CD4-positive, alpha-beta T cell (primary cell): ENCODE measurements around the gene PAPOLA. TPM values are rescaled to one million over a fixed set of nuclear protein-coding genes. Genes with fewer than 3 reads are reported as not detected.

ENCODE experiments used
- ATAC-seq: fragments of 200-7000 bp; cut with Tn5 transposase; one replicate; pipeline ENCODE4 v1.10.0; 2022; ENCODE audit warnings: mild to moderate bottlenecking; ENCODE audit not compliant: poor library complexity
- CTCF ChIA-PET: fragments of 350-600 bp; sonication (Branson Sonifier 250); formaldehyde crosslinking; loops from one replicate; lab custom pipeline; 2021; ENCODE audit warnings: antibody characterized with exemption, inconsistent platforms; lab: Charles Lee
- POLR2A ChIA-PET: fragments of 350-600 bp; sonication (Branson Sonifier 250); formaldehyde crosslinking; loops from one replicate; lab custom pipeline; 2021; ENCODE audit warnings: antibody characterized with exemption, inconsistent platforms; lab: Charles Lee
- DNase-seq, 14 experiments: peaks; one replicate each; pipeline ENCODE4 v3.0.0-alpha.2; 2013 to 2020; ENCODE audit warnings: mixed read lengths in 2 of 14
- H3K27ac ChIP-seq, 2 donors: one replicate each; pipeline versions ENCODE4 v1.5.1 to v1.7.0; 2013; ENCODE audit warnings: low read length in 2 of 2, low read depth in 1 of 2, mild to moderate bottlenecking in 1 of 2
- H3K27me3 ChIP-seq, 2 experiments: 1 replicate in 1 of 2; 2 replicates in 1 of 2; pipeline versions ENCODE4 v1.6.1 to v1.7.0; 2013; ENCODE audit warnings: low read length in 2 of 2, control low read depth in 1 of 2, mild to moderate bottlenecking in 1 of 2, moderate library complexity in 1 of 2; ENCODE audit not compliant: insufficient read depth in 2 of 2, control insufficient read depth in 1 of 2
- H3K36me3 ChIP-seq: one replicate; pipeline ENCODE4 v1.6.1; 2013; ENCODE audit warnings: low read length, control low read depth; ENCODE audit not compliant: insufficient read depth
- H3K4me1 ChIP-seq: one replicate; pipeline ENCODE4 v1.6.1; 2013; ENCODE audit warnings: low read length, control low read depth; ENCODE audit not compliant: insufficient read depth
- H3K4me3 ChIP-seq: one replicate; pipeline ENCODE4 v1.5.1; 2013; ENCODE audit warnings: mild to moderate bottlenecking, low read length, moderate library complexity
- H3K9me3 ChIP-seq, 2 experiments: 1 replicate in 1 of 2; 2 replicates in 1 of 2; pipeline versions ENCODE4 v1.6.1 to v1.7.0; 2013; ENCODE audit warnings: low read length in 2 of 2, mild to moderate bottlenecking in 2 of 2, control low read depth in 1 of 2, moderate library complexity in 1 of 2; ENCODE audit not compliant: control insufficient read depth in 1 of 2, insufficient read depth in 1 of 2
- H3K27ac Mint-ChIP-seq: one replicate; pipeline ENCODE4 v1.8.0; 2020; ENCODE audit warnings: mixed read lengths
- H3K27me3 Mint-ChIP-seq: one replicate; pipeline ENCODE4 v1.8.0; 2021; ENCODE audit warnings: mixed read lengths
- H3K36me3 Mint-ChIP-seq: one replicate; pipeline ENCODE4 v1.8.0; 2021; ENCODE audit warnings: low read depth, mixed read lengths
- H3K4me1 Mint-ChIP-seq: one replicate; pipeline ENCODE4 v1.8.0; 2021; ENCODE audit warnings: low read depth, mixed read lengths
- H3K4me3 Mint-ChIP-seq: one replicate; pipeline ENCODE4 v1.8.0; 2020; ENCODE audit warnings: mild to moderate bottlenecking, mixed read lengths
- H3K9me3 Mint-ChIP-seq: one replicate; pipeline ENCODE4 v1.8.0; 2020; ENCODE audit warnings: mixed read lengths
- intact Hi-C, 2 experiments: fragments of 100-400 bp; cut with DNase I in 1 of 2; cut with micrococcal nuclease in 1 of 2; formaldehyde crosslinking; loops; one replicate each; pipeline versions ENCODE4 v1.15.1 to v1.9.0; 2023 to 2025; cut with DNase I, micrococcal nuclease
- total RNA-seq, 174 experiments: library from RNA in 2 of 174; stranded (reverse) in 2 of 174; gene quantifications; one replicate each; pipeline ENCODE4 v1.2.3 and lab custom pipeline; 2021 to 2026
- TF ChIP-seq, protein P1 (sequence below): fragments of 200-600 bp; IDR thresholded peaks from one replicate; pipeline ENCODE4 v1.8.0; 2022; ENCODE audit warnings: antibody characterized with exemption, mild to moderate bottlenecking

PAPOLA gene
- total RNA-seq, 2 experiments from 2014 or later, result 140 to 148 TPM

DNA sequence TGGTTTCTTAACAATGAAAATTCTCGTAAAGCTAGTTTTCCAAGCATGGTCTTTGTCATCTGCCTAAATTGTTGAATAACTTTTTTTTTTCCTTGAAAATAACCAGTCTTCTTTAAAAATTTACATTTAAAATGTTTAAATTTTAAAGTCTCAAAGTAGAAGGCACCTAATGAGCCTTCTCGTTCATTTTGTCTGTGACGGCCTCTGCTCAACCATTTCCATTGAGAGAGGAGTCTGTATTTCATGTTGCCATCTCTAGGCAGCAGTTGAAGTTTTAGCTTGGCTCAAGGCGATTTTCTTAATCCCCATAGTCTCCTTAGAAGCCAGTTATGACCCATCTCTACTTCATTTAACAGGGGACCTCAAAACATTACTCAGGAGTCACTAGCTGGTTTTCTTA lies 69.1 kb downstream of the PAPOLA start:
- no peak for DNase-seq
- peaks cover 14% of the 10 kb centered on the region for H3K4me1 Mint-ChIP-seq
- H3K36me3 ChIP-seq, result peaks cover 8% of the 10 kb centered on the region
- intact Hi-C loops, result no loop called here
- H3K27me3 Mint-ChIP-seq, result no peaks in the 10 kb centered on the region
- no peak overlapping the region for H3K4me3 ChIP-seq
- H3K9me3 Mint-ChIP-seq, result no peaks in the 10 kb centered on the region
- H3K9me3 ChIP-seq, result no peaks in the 10 kb centered on the region
- H3K4me1 ChIP-seq, result no peaks in the 10 kb centered on the region
- H3K4me3 Mint-ChIP-seq, result no peak overlapping the region
- no peak overlapping the region for H3K27ac ChIP-seq
- POLR2A ChIA-PET, result no interaction called here
- CTCF ChIA-PET, result no interaction called here
- ATAC-seq, result no peak
- H3K36me3 Mint-ChIP-seq, result peaks cover 38% of the 10 kb centered on the region
- no peak overlapping the region for H3K27ac Mint-ChIP-seq
- TF ChIP-seq, protein P1, sequence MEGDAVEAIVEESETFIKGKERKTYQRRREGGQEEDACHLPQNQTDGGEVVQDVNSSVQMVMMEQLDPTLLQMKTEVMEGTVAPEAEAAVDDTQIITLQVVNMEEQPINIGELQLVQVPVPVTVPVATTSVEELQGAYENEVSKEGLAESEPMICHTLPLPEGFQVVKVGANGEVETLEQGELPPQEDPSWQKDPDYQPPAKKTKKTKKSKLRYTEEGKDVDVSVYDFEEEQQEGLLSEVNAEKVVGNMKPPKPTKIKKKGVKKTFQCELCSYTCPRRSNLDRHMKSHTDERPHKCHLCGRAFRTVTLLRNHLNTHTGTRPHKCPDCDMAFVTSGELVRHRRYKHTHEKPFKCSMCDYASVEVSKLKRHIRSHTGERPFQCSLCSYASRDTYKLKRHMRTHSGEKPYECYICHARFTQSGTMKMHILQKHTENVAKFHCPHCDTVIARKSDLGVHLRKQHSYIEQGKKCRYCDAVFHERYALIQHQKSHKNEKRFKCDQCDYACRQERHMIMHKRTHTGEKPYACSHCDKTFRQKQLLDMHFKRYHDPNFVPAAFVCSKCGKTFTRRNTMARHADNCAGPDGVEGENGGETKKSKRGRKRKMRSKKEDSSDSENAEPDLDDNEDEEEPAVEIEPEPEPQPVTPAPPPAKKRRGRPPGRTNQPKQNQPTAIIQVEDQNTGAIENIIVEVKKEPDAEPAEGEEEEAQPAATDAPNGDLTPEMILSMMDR, result no peak
- H3K27me3 ChIP-seq, result no peaks in the 10 kb centered on the region

DNA sequence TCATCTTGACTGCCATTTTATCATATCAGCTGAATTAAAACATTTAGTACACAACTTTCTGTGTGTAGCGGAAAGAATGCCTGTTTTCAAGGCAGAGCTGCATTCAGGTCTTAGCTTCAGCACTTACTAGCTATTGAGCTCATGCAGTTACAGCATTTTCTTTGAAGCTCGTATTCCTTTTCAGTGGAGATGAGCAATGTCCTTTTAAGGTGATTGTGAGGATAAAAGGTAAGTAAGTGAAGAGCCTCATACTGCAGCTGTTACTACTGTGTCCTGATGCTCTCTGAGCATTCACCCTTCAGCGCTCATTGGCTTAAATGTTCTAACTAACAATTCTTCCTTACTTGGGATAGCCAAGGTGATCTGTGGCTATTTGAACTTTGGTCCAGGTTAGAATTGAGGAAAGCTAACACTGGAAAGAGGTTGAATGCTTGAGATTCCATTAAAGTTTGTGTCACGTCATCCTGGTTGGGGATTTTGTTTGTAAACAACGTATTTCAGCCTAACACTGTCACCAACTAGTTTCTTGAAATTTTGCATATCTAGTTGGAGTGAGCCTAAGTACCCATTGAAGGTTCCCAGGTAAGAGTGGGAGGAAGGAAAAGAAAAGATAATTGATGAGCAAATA lies 71.4 kb downstream of the PAPOLA start:
- Histone ChIP-seq H3K27ac (no peak overlapping the region), H3K27me3 (no peaks in the 10 kb centered on the region), H3K4me1 (no peaks in the 10 kb centered on the region), H3K36me3 (peaks cover 4% of the 10 kb centered on the region), H3K4me3 (no peak overlapping the region), H3K9me3 (no peaks in the 10 kb centered on the region)
- peaks cover 23% of the 10 kb centered on the region for H3K4me1 Mint-ChIP-seq
- CTCF ChIA-PET, result no interaction called here
- DNase-seq, result no peak
- TF ChIP-seq, protein P1, result no peak
- no peaks in the 10 kb centered on the region for H3K9me3 Mint-ChIP-seq
- intact Hi-C loops, result no loop called here
- no peaks in the 10 kb centered on the region for H3K27me3 Mint-ChIP-seq
- H3K36me3 Mint-ChIP-seq, result peaks cover 27% of the 10 kb centered on the region
- H3K4me3 Mint-ChIP-seq, result no peak overlapping the region
- no peak overlapping the region for H3K27ac Mint-ChIP-seq
- POLR2A ChIA-PET, result interaction anchor here (0.6 kb wide), 1 partner anchor 189 kb away, joined by 6 read pairs; no protein-coding TSS in a partner anchor
- ATAC-seq, result no peak

DNA sequence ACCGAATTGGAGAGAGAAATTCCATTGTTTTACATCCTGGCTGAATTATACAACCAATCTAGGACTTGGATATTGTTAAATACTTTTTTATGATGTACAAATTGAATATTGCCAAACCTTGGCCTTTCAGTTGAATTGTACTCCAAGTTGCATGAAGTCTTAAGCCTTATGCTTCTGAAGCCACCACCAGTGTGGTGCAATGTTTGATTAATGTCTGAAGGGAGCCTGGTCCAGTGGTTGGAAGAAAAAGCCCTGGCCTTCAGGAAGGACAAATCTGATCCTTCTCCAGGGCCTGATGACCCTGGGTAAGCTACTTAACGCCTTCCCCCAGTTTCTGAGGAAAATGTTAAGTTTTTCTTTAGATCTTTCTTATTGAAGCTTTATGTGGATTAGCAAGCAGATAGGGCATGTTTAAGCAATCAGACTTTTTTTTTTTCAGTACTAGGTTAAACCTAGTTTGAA lies 72.0 kb downstream of the PAPOLA start:
- TF ChIP-seq, protein P1, result no peak
- DNase-seq (no peak), ATAC-seq (no peak)
- no peaks in the 10 kb centered on the region for H3K9me3 ChIP-seq
- H3K27me3 Mint-ChIP-seq, result no peaks in the 10 kb centered on the region
- no peak overlapping the region for H3K4me3 ChIP-seq
- H3K4me3 Mint-ChIP-seq, result no peak overlapping the region
- H3K27ac ChIP-seq, result no peak overlapping the region
- intact Hi-C loops, result no loop called here
- ChIA-PET CTCF (no interaction called here), POLR2A (interaction anchor here (0.6 kb wide), 1 partner anchor 188 kb away, joined by 6 read pairs; no protein-coding TSS in a partner anchor)
- H3K4me1 ChIP-seq, result no peaks in the 10 kb centered on the region
- peaks cover 4% of the 10 kb centered on the region for H3K36me3 ChIP-seq
- H3K4me1 Mint-ChIP-seq, result peaks cover 23% of the 10 kb centered on the region
- no peaks in the 10 kb centered on the region for H3K9me3 Mint-ChIP-seq
- no peaks in the 10 kb centered on the region for H3K27me3 ChIP-seq
- peaks cover 24% of the 10 kb centered on the region for H3K36me3 Mint-ChIP-seq
- peak overlapping the region; percentile 17 for H3K27ac Mint-ChIP-seq
